ENCODE results near the gene RALGPS1.

The RALGPS1 gene

GRCh38 chr9:126965077-126965476 lies 50.5 kb downstream of the RALGPS1 start:
- no peak for TF ChIP-seq CTCF (IDR thresholded peaks at IDR 0.05; ENCODE audit: extremely low read depth, insufficient read depth, missing control alignments)
- in situ Hi-C loops (cut with MboI; ENCODE audit: low pct_unique_long_range_greater_than_20kb, low sequenced_read_pairs, unreplicated experiment): loop anchor here (10.0 kb wide), 1 partner anchor 230 kb away; no protein-coding TSS in a partner anchor
- DNase-seq (ENCODE audit: low spot score): no peak

GRCh38 chr9:126965541-126966428 lies 51.2 kb downstream of the RALGPS1 start:
- in situ Hi-C loops (cut with MboI; ENCODE audit: low pct_unique_long_range_greater_than_20kb, low sequenced_read_pairs, unreplicated experiment): loop anchor here (10.0 kb wide), 1 partner anchor 229 kb away; no protein-coding TSS in a partner anchor
- TF ChIP-seq CTCF (IDR thresholded peaks at IDR 0.05; ENCODE audit: extremely low read depth, insufficient read depth, missing control alignments): peak; percentile 91
- peak; percentile 63 for DNase-seq (ENCODE audit: low spot score)

GRCh38 chr9:126971261-126971660 lies 56.7 kb downstream of the RALGPS1 start:
- in situ Hi-C loops (cut with MboI; ENCODE audit: low pct_unique_long_range_greater_than_20kb, low sequenced_read_pairs, unreplicated experiment): no loop called here
- TF ChIP-seq CTCF (IDR thresholded peaks at IDR 0.05; ENCODE audit: extremely low read depth, insufficient read depth, missing control alignments): no peak
- no peak for DNase-seq (ENCODE audit: low spot score)

GRCh38 chr9:126973651-126974529 lies 59.3 kb downstream of the RALGPS1 start:
- DNase-seq (ENCODE audit: low spot score): peak; percentile 23
- in situ Hi-C loops (cut with MboI; ENCODE audit: low pct_unique_long_range_greater_than_20kb, low sequenced_read_pairs, unreplicated experiment): no loop called here
- no peak for TF ChIP-seq CTCF (IDR thresholded peaks at IDR 0.05; ENCODE audit: extremely low read depth, insufficient read depth, missing control alignments)

GRCh38 chr9:126974594-126974993 lies 60.0 kb downstream of the RALGPS1 start:
- no peak for DNase-seq (ENCODE audit: low spot score)
- in situ Hi-C loops (cut with MboI; ENCODE audit: low pct_unique_long_range_greater_than_20kb, low sequenced_read_pairs, unreplicated experiment): no loop called here
- no peak for TF ChIP-seq CTCF (IDR thresholded peaks at IDR 0.05; ENCODE audit: extremely low read depth, insufficient read depth, missing control alignments)
